ENCODE data around the gene PRDM15.

The PRDM15 gene

DNA sequence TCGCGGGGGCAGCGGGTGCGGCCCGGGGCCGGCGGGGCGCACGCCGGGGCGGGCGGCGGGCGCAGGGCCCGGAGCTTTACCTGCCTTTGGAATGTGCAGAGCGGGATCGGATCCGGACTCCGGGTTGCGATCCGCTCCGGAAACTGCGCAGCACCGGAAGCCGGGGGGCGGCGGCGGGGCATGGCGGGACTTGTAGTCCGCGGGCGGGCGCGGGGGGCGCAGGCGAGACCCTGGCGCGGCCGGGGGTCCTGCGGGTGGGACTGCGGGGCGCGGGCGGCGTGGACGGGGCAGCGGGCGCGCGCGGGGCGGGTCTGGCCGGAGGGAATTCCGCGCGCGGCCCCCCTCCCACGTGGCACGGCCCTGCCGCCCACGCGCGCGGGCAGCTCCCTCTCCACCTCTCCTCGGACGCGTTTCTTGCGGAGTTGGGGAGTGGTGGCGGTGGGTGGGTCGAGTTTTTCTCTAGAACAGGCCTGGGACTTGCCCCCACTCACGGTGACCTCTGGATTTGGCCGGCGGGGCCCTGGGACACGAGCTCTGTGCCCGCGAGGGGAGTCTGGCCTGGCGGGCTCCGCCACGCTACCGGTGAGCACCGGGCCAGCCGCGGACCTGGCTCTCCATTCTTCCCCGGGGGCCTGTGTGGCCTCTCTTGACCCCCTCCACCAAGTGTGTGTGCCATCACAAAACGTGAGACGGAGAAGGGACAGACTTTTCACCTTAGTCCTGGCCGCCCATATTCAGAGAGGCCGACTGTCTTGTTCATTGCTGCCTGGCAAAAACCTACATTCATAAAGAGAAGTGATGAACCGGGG is at the start of gene PRDM15:
PRDM15 (minus strand) TSS at position 155 of the 809 bp plus-strand sequence. CDS start 18,981 bp downstream, outside the sequence.
- TF ChIP-seq CTCF (IDR thresholded peaks at IDR 0.05) = no peak
- peak; percentile 89 for DNase-seq
- Mint-ChIP-seq H3K27ac (peak within 1 kb of the TSS; percentile 97), H3K27me3 (ENCODE audit: low read depth, poor library complexity) (no peaks in the 10 kb centered on the region), H3K4me3 (peak within 1 kb of the TSS; percentile 89), H3K4me1 (peaks cover 37% of the 10 kb centered on the region), H3K36me3 (ENCODE audit: low read depth) (no peaks in the 10 kb centered on the region), H3K9me3 (no peaks in the 10 kb centered on the region)

DNA sequence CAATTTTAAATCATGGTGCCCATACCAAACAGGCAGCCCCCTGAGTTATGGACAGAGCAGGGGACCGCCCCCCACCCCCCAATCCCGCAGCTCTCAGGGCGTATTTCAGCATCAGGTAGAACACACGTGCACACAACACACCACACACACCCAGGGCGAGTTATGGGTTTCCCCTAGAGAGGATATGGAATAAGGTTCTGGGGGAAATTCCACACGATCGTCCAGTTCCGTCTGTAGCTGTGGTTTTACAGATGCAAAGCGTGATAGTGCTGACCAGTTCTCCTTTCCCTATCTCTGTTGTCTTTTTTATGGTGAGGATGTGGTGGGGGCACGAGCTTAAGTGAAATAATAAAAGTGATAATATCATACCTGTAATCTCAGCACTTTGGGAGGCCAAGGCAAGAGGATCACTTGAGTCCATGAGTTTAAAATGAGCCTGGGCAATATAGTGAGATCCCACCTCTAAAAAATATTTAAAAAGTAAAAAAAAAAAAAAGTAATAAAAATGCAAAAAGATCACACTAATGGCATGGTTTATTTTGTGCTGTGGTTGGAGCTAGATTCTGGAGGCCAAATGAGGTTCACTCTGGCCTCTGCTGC is 49.6 kb upstream of the PRDM15 start:
- no peaks in the 10 kb centered on the region for H3K9me3 Mint-ChIP-seq
- peaks cover 3% of the 10 kb centered on the region for H3K27me3 Mint-ChIP-seq (ENCODE audit: low read depth, poor library complexity)
- no peak overlapping the region for H3K27ac Mint-ChIP-seq
- peaks cover 47% of the 10 kb centered on the region for H3K4me1 Mint-ChIP-seq
- no peaks in the 10 kb centered on the region for H3K36me3 Mint-ChIP-seq (ENCODE audit: low read depth)
- no peak overlapping the region for H3K4me3 Mint-ChIP-seq
- no peak for DNase-seq
- TF ChIP-seq CTCF (IDR thresholded peaks at IDR 0.05) = no peak

DNA sequence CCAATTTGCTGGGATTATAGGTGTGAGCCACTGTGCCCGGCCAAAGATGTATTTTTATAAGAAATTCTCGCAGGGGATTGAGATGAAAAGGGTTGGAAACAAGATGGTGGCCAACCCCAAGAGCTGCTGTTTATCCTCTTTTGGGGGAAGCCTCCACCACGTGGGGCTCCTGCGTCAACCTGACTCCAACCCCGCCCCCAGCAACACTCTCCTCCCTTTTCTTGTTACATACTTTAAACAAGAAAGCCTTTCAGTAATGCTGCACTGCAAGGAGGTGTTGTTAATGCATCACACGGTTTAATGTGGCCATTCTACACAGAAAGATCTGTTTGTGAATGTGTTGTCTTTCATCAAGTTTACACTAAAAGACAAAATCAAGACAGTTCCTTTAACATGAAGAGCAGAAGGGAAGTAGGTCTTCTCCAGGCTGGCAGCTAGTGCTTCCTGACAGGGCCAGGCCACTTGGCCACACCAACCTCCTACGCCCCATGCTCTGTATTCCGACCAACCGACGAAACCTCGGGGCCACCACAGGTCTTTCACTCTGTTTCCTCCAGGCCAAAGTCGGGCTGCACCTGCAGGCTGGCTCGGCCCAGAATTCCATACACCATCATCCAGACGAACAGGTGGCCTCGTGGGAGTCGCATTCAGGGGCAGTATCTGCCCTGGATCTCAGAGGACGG is 48.7 kb upstream of the PRDM15 start:
- no peak overlapping the region for H3K27ac Mint-ChIP-seq
- no peak for TF ChIP-seq CTCF (IDR thresholded peaks at IDR 0.05)
- H3K4me1 Mint-ChIP-seq = peaks cover 39% of the 10 kb centered on the region
- H3K27me3 Mint-ChIP-seq (ENCODE audit: low read depth, poor library complexity) = peaks cover 3% of the 10 kb centered on the region
- no peak for DNase-seq
- no peak overlapping the region for H3K4me3 Mint-ChIP-seq
- no peaks in the 10 kb centered on the region for H3K9me3 Mint-ChIP-seq
- H3K36me3 Mint-ChIP-seq (ENCODE audit: low read depth) = no peaks in the 10 kb centered on the region

DNA sequence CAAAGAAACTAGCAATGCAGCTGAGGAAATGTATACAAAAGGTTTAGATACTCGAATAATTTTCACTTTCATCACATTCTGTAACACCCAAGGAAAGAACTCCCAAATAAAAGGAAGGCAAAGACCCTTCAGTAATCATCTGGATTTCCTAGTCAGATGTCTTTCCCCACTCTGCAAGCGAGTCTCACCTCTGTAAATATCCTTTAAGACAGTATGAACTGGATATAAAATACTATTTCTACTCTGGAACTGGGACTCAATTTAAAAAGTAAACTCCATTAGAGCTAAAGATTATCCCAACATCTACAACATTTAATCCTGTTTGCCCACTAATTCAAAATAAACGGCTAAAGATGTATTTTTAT is 47.6 kb upstream of the PRDM15 start:
- no peak for TF ChIP-seq CTCF (IDR thresholded peaks at IDR 0.05)
- H3K36me3 Mint-ChIP-seq (ENCODE audit: low read depth) = no peaks in the 10 kb centered on the region
- DNase-seq = no peak
- peaks cover 30% of the 10 kb centered on the region for H3K4me1 Mint-ChIP-seq
- no peak overlapping the region for H3K4me3 Mint-ChIP-seq
- peaks cover 3% of the 10 kb centered on the region for H3K27me3 Mint-ChIP-seq (ENCODE audit: low read depth, poor library complexity)
- peak overlapping the region; percentile 48 for H3K27ac Mint-ChIP-seq
- no peaks in the 10 kb centered on the region for H3K9me3 Mint-ChIP-seq

DNA sequence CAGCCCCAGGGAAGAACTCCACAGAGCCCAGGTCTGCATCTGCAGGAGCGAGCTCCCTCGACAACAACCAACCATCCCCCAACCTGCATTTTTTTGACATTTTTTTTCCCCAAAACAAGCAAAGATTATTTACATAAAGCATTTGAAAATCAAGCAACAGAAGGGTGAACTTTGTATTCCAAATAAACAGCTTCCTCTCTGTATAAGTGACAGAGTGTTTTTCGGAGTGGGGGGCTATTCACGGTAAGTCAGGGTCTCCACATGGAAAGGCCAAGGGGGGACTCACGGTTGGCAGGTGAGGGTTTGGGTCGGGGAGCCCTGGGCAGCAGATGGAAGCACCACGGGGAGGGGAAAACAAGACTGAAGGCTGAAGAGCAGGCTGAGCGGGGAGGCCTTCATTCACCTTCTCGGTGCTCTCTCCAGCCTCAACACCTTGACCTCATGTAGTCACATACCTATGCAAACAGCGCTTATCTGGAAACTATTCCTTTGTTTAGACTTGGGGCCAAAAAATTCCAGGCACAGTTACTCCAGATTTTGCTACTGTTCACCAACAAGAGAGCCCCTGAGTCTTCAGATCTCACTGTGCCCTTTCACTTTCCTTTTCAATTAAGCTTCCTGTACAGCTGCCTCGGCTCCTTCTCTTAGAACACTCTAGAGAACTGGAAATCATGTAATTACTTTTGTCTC is 47.1 kb upstream of the PRDM15 start:
- no peak for DNase-seq
- Mint-ChIP-seq H3K4me3 (no peak overlapping the region), H3K36me3 (ENCODE audit: low read depth) (no peaks in the 10 kb centered on the region), H3K27me3 (ENCODE audit: low read depth, poor library complexity) (peaks cover 3% of the 10 kb centered on the region), H3K27ac (peak overlapping the region; percentile 64), H3K4me1 (peaks cover 28% of the 10 kb centered on the region), H3K9me3 (no peaks in the 10 kb centered on the region)
- no peak for TF ChIP-seq CTCF (IDR thresholded peaks at IDR 0.05)

All from nephron progenitor cell (in vitro differentiated cells).